GM19238 (cell line): ENCODE data around the gene OR4S1.
"Not testable (repeated sequence)": the region's sequence is repeated elsewhere in the genome, so short reads cannot be mapped to it uniquely, and the experiment has no call there.

Source experiments
- DNase-seq: peaks from one replicate; pipeline ENCODE4 v3.0.0; 2011; ENCODE audit warnings: low spot score; ENCODE audit not compliant: insufficient read length

OR4S1 gene, protein sequence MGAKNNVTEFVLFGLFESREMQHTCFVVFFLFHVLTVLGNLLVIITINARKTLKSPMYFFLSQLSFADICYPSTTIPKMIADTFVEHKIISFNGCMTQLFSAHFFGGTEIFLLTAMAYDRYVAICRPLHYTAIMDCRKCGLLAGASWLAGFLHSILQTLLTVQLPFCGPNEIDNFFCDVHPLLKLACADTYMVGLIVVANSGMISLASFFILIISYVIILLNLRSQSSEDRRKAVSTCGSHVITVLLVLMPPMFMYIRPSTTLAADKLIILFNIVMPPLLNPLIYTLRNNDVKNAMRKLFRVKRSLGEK

DNA sequence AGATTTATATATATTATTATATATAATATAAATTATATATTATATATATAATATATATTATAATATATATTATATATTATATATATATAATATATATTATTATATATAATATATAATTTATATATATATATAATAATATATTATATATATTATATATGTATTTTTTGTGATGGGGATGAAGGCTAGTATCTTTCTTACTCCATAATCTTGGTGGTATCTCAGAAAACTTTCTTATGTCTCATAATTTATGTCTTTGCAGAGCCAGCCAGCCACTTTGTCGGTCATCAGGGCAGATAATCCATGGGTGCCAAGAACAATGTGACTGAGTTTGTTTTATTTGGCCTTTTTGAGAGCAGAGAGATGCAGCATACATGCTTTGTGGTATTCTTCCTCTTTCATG lies at the start of gene OR4S1:
Gene OR4S1 (plus strand): TSS at position 301 of the 400 bp plus-strand sequence. CDS start 0 bp downstream, at position 301.
- DNase-seq: no peak

DNA sequence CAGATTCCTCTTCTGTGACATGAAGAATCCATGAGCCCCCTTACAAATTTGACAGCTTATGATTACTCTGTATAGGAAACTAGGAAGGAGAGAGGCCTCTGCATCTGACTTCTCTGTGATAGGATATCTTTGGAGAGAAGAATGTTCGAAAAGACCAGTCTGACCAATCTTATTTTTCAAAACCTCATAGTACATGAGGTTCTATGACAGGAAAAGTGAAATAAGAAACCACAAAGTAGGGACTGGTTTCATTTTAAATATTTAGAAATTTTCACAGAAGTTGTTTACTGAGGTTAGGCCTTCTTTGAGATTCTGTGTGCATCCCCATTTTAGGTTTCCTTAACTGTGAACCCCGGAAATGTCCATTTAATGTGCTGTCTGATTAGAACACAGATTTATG lies 44.4 kb upstream of the OR4S1 start:
- no peak for DNase-seq

DNA sequence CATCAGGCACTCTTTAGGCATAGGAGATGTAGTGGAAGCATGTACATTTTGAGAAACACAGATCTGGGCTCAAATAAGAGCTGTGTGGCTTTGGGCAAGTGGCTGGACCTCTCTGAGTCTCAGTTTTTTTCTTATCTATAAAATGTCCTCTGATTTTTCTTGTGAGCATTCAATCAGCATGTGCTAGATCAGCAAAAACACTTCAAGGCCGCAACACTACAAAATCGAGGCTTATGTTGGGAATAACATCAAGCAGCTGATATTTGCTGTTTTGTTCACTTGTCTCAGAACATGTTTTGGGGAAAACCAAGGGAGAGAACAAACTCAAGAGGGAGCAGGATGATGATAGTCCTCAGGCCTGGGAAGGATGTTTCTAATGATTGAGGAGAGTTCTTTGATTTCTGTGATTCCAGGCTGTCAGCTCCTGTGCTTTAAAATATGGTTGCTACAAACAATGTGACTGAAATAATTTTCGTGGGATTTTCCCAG lies 42.6 kb upstream of the OR4S1 start, which contains the start of gene OR4X1:
Gene OR4X1 (plus strand): TSS at position 439 of the 489 bp plus-strand sequence. CDS start 0 bp downstream, at position 439.
- no peak for DNase-seq

DNA sequence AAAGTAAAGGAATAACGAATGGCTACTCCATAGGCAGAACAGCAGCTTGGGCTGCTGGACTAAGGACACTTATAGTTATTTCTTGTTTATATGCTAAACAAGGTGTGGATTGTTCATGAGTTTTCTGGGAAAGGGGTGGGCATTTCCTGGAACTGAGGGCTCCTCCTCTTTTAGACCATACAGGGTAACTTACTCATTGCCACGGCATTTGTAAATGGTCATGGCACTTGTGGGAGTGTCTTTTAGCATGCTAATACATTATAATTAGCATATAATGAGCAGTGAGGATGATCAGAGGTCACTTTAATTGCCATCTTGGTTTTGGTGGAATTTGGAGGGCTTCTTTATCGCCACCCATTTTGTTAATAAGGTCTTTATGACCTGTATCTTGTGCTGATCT lies 35.4 kb upstream of the OR4S1 start:
- DNase-seq: no peak

DNA sequence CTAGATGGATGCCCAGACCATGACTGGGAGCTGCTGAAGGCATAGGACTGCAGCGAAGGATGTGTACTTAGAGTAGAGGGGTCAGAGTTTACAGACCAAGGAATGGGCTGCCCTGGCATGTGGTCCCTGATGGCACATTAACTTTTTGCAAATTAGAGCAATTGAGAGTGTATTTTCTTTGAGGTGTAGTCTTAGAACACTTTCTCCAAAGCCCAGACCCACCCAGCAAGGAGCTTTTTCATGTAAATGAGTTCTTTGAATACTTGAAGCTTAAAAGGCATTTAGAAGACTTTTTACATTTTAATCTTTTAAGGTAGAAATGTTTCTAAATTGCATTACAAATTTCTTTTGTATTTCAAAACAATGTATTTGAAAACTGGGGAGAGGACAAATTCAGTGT lies 33.4 kb upstream of the OR4S1 start:
- DNase-seq: no peak

DNA sequence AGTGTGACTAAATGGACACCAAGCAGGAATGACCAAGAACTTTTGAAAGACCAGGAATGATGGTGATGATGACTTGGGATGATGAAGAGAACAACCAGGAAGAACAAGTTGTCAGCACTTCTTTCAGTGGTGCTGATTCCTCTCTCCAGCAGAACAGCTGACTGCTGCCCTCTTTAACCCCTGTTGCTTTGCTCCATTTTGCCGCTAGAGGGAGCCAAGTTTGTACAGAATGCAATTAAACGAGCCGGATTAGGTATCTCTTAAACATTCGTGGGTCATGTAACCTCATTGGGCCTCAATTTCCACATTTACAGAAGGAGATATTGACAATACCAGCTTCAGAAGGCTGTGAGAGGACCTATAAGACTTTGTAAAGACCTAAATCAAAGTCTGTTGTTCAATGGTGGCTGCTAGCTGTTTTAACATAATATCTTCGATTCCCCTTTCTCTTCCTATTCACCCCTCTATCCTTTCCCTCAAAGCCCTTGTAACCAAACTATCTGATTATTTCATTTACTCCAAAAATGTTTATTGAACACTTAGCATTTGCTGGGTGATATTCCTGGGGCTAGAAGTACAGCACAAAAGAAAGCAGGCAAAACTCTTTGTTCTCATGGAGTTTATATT lies 1.9 kb downstream of the OR4S1 start:
- DNase-seq: peak; percentile 29

DNA sequence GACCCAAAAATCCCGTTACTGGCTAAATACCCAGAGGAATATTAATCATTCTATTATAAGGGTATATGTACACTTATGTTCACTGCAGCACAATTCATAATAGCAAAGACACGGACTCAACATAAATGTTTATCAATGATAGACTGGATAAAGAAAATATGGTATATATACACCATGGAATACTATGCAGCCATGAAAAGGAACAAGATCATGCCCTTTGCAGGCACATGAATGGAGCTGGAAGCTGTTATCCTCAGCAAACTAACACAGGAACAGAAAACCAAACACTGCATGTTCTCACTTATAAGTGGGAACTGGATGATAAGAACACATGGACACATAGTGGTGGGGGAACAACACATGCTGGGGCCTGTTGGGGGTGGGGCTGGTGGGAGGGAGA lies 7.6 kb downstream of the OR4S1 start:
- DNase-seq: not testable (repeated sequence)

DNA sequence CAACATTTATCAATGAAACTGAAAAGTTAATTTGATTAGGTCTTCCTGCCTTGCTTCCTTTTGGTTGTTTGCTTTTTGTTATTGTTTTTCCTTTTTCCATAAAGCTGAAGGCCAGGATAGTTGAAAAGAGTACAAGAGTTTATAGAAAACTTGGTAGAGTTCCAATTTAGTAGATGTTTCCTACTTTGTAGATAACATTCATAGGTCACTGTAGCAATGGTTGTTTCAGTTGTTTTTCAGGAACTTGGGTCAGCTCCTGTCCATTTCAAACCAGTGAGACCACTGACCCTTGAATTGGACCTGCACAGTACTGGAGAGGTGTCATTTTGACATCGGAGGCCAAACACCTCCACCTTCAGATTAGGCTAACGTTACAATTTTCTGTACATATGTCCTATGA lies 13.8 kb downstream of the OR4S1 start:
- DNase-seq: not testable (repeated sequence)

DNA sequence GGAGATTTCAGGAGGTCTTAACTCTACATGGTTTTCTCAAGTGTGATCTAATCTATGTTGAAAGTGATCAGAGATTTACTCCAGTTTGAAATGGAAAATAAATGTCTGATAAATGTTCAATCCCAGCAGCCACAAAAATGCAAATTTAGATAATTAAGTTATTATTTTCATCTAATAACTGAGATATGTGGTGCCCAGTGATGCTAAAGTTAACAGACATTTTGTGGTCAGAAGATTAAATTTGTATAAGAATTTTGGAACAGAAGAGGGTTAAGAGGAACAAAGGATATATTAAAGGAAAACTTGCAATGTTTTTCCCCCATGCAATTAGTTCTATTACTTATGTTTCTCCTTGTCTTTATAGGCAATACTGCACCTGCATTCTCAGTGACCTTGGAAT lies 18.6 kb downstream of the OR4S1 start, which contains the start of gene OR4C3:
Gene OR4C3 (plus strand): TSS at position 301 of the 400 bp plus-strand sequence. CDS start 102 bp downstream, outside the sequence.
- DNase-seq: not testable (repeated sequence)

DNA sequence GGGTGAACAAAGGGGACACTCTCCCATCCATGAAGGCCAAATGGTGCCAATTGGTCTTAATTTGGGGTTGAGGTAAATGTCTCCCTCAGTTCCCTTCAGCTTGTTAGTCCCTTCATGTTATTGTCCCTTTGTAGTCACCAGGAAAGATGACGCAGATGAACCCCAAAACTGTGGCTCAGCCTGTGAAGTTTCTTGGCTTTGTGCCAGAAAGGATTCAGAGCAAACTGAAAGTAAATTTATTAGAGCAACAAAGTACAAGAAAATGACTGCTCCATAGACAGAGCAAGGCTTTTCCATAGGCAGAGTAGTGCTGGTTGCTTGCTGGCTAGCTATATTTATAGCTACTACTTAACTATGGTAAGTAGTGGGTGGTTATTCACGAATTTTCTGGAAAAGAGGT lies 35.4 kb downstream of the OR4S1 start:
- no peak for DNase-seq

DNA sequence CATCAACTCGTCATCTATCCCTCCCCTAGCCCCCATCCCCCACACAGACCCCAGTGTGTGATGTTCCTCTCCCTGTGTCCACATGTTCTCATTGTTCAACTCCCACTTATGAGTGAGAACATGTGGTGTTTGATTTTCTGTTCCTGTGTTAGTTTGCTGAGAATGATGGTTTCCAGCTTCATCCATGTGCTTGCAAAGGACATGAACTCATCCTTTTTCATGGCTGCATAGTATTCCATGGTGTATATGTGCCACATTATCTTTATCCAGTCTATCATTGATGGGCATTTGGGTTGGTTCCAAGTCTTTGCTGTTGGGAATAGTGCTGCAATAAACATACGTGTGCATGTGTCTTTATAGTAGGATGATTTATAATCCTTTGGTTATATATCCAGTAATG lies 36.5 kb downstream of the OR4S1 start:
- DNase-seq: not testable (repeated sequence)

DNA sequence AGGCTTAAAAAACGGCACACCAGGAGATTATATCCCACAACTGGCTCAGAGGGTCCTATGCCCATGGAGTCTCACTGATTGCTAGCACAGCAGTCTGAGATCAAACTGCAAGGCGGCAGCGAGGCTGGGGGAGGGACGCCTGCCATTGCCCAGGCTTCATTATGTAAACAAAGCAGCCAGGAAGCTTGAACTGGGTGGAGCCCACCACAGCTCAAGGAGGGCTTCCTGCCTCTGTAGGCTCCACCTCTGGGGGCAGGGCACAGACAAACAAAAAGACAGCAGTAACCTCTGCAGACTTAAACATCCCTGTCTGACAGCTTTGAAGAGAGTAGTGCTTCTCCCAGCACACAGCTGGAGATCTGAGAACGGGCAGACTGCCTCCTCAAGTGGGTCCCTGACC lies 40.3 kb downstream of the OR4S1 start:
- DNase-seq: not testable (repeated sequence)

DNA sequence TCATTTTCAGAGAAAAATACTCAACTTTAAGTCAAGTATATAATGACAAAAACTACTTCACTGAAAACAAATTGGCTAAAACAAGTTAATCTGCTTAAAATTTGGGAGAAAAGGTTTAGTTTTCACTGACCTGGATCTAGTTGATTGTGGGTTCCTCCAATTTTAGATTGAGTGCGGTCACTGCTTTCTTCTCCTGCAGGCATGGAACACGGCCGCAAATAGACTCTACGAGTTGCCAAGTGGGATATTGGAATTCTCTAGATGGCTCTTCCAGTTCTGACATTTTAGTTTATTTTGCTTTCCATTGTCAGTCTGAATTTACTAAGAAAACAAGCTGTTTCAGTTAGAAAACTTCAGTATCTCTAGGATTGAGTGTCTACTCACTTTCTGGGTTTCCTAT lies 48.0 kb downstream of the OR4S1 start:
- DNase-seq: no peak

DNA sequence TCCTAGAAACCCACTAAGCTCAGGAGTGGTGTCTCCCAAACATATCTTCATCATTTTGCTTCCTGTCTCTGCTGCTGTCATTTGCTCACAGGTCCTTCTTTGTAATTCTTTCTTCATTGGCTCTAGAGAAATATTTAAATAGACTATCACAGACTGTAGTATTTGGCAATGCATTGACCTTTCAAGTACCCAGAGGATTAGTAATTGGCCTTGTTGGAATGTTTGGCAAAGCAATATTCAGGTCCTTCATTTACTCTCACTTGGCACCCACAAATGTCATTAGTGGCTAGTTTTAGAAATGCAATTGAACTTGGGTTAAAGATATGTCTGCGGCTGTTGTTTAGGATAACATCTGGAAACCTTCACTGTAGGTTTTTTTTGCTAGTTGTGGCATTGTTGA lies 48.7 kb downstream of the OR4S1 start:
- DNase-seq: no peak
